OCI-LY1 (cell line): ENCODE results near the gene FSTL3.
"Not testable (repeated sequence)": the region's sequence is repeated elsewhere in the genome, so short reads cannot be mapped to it uniquely, and the experiment has no call there.

Experiments
- H2AFZ ChIP-seq: fragments of 200-600 bp; sonication (generic), shearing (Covaris generic); 2 replicates; pipeline ENCODE4 v1.6.0; 2014; ENCODE audit warnings: antibody characterized with exemption, mild to moderate bottlenecking, low read length
- H3F3A ChIP-seq: fragments of 200-600 bp; sonication (generic), shearing (Covaris generic); 2 replicates; pipeline ENCODE4 v1.6.0; 2014; ENCODE audit warnings: mild to moderate bottlenecking, antibody characterized with exemption, low read length, moderate library complexity; ENCODE audit not compliant: insufficient read depth
- H3K27ac ChIP-seq: fragments of 200-600 bp; sonication (generic); 2 replicates; pipeline ENCODE4 v1.5.1; 2014; ENCODE audit warnings: low read length, mixed run types, mild to moderate bottlenecking, low read depth; ENCODE audit not compliant: poor library complexity, severe bottlenecking
- H3K27me3 ChIP-seq: fragments of 200-600 bp; sonication (generic); 2 replicates; pipeline ENCODE4 v1.6.0; 2014; ENCODE audit warnings: antibody characterized with exemption, mild to moderate bottlenecking, low read length, moderate library complexity; ENCODE audit not compliant: insufficient read depth
- H3K36me3 ChIP-seq: fragments of 200-600 bp; sonication (generic); 2 replicates; pipeline ENCODE4 v1.6.1; 2014; ENCODE audit warnings: mild to moderate bottlenecking, antibody characterized with exemption, low read length, moderate library complexity, mixed read lengths; ENCODE audit not compliant: insufficient read depth
- H3K4me1 ChIP-seq: fragments of 200-600 bp; sonication (generic); 2 replicates; pipeline ENCODE4 v1.5.1; 2014; ENCODE audit warnings: mild to moderate bottlenecking, low read length, moderate library complexity; ENCODE audit not compliant: insufficient read depth, severe bottlenecking
- H3K4me2 ChIP-seq: fragments of 200-600 bp; sonication (generic), shearing (Covaris generic); 2 replicates; pipeline ENCODE4 v1.6.1; 2014; ENCODE audit warnings: low read length
- H3K4me3 ChIP-seq: fragments of 200-600 bp; sonication (generic); 2 replicates; pipeline ENCODE4 v1.5.1; 2014; ENCODE audit warnings: low read length, low read depth, mild to moderate bottlenecking, mixed read lengths; ENCODE audit not compliant: poor library complexity, severe bottlenecking
- H3K79me2 ChIP-seq: fragments of 200-600 bp; shearing (Covaris generic); 2 replicates; pipeline ENCODE4 v1.6.1; 2016; ENCODE audit warnings: mixed run types, low read length, mixed read lengths; ENCODE audit not compliant: insufficient read depth
- H3K9ac ChIP-seq: fragments of 200-600 bp; sonication (generic), shearing (Covaris generic); 2 replicates; pipeline ENCODE4 v1.6.1; 2014; ENCODE audit warnings: mild to moderate bottlenecking, low read length, mixed read lengths
- H3K9me2 ChIP-seq: fragments of 200-600 bp; sonication (generic), shearing (Covaris generic); 2 replicates; pipeline ENCODE4 v1.6.1; 2014; ENCODE audit warnings: low read depth, mild to moderate bottlenecking, low read length, mixed read lengths
- H3K9me3 ChIP-seq: fragments of 200-600 bp; shearing (Covaris generic); 2 replicates; pipeline ENCODE4 v1.6.1; 2014; ENCODE audit warnings: low read length, mixed read lengths
- H4K20me1 ChIP-seq: fragments of 200-600 bp; sonication (generic), shearing (Covaris generic); 2 replicates; pipeline ENCODE4 v1.6.0; 2016; ENCODE audit warnings: mild to moderate bottlenecking, low read length; ENCODE audit not compliant: insufficient read depth
- EZH2 ChIP-seq: fragments of 200-600 bp; sonication (generic), shearing (Covaris generic); IDR thresholded peaks from 2 replicates; pipeline ENCODE4 v1.8.0; 2017; ENCODE audit warnings: borderline replicate concordance, mixed run types, mild to moderate bottlenecking, antibody characterized with exemption, low read length, moderate library complexity, mixed read lengths
- TF ChIP-seq, protein P1 (sequence below): fragments of 200-600 bp; sonication (generic), shearing (Covaris generic); IDR thresholded peaks from 2 replicates; pipeline ENCODE4 v1.5.1; 2017; ENCODE audit warnings: mild to moderate bottlenecking, antibody characterized with exemption, low read length, moderate library complexity, mixed read lengths

The FSTL3 gene

DNA sequence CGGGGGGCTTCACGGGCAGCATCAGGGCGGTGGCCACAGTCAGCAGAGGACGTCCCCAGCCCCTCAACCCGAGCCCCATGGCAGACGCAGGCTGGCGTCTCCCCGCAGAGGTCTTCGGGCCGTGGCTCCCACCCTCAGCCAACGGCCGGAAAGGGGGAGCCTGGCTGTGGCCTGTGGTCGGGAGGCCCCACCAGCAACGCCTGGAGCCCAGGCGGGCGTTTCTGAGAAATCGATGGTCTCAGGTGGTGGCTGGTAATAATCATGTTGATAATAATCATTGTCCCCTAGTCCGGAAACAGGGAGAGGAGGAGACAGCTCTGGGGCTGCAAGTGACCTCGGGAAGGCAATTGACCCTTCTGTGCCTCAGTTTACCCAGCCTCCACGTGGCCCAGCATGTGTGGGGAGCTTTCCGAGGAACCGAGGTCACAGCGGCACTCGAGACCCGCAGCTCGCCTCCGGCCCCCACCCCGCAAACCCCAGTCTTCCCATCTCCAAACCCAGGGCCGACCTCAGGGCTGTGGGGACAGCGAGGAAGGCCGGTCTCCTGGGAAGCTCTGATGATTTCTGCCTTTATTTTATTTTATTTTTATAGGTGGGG lies 19.3 kb downstream of the FSTL3 start, which contains the start of gene PRSS57:
Gene PRSS57, minus strand, starts transcription at position 101 of the 598 bp plus-strand sequence. Its CDS starts 22 bp downstream, at position 79.
- Histone ChIP-seq H4K20me1 (no peaks in the 10 kb centered on the region), H3K9ac (no peak within 1 kb of the TSS), H3K4me2 (no peak within 1 kb of the TSS), H3K36me3 (no peaks in the 10 kb centered on the region), H2AFZ (no peak within 1 kb of the TSS), H3K9me2 (no peaks in the 10 kb centered on the region), H3K27ac (no peak within 1 kb of the TSS), H3K27me3 (peaks cover 3% of the 10 kb centered on the region; the same call in 1 of the 2 replicates), H3K9me3 (no peaks in the 10 kb centered on the region), H3K4me1 (no peaks in the 10 kb centered on the region), H3K79me2 (no peaks in the 10 kb centered on the region), H3K4me3 (no peak within 1 kb of the TSS), H3F3A (no peaks in the 10 kb centered on the region)
- TF ChIP-seq EZH2, result no peak
- TF ChIP-seq, protein P1, sequence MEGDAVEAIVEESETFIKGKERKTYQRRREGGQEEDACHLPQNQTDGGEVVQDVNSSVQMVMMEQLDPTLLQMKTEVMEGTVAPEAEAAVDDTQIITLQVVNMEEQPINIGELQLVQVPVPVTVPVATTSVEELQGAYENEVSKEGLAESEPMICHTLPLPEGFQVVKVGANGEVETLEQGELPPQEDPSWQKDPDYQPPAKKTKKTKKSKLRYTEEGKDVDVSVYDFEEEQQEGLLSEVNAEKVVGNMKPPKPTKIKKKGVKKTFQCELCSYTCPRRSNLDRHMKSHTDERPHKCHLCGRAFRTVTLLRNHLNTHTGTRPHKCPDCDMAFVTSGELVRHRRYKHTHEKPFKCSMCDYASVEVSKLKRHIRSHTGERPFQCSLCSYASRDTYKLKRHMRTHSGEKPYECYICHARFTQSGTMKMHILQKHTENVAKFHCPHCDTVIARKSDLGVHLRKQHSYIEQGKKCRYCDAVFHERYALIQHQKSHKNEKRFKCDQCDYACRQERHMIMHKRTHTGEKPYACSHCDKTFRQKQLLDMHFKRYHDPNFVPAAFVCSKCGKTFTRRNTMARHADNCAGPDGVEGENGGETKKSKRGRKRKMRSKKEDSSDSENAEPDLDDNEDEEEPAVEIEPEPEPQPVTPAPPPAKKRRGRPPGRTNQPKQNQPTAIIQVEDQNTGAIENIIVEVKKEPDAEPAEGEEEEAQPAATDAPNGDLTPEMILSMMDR, result no peak

GRCh38 chr19:698529-698928 lies 22.3 kb downstream of the FSTL3 start:
- not testable (repeated sequence) for H3K9me2 ChIP-seq, H3K9ac ChIP-seq, H3K4me2 ChIP-seq, H3K36me3 ChIP-seq, H2AFZ ChIP-seq, H3K79me2 ChIP-seq, H3K27ac ChIP-seq, H3K4me3 ChIP-seq, H3F3A ChIP-seq, H3K27me3 ChIP-seq, H4K20me1 ChIP-seq, H3K9me3 ChIP-seq, H3K4me1 ChIP-seq

DNA sequence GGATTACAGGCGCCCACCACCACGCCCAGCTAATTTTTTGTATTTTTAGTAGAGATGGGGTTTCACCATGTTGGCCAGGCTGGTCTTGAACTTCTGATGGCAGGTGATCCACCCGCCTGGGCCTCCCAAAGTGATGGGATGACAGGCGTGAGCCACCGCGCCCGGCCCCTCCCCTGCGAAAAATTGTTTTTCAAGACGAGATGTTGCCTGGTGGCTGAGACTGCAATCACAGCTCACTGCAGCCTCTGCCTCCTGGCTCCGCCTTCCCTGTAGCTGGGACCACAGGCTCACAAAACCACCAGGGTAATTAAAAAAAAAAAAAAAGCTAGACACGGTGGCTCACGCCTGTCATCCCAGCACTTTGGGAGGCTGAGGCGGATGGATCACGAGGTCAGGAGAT lies 23.7 kb downstream of the FSTL3 start:
- not testable (repeated sequence) for H3K4me3 ChIP-seq, H3K27me3 ChIP-seq, H3K79me2 ChIP-seq, H3K9ac ChIP-seq, H2AFZ ChIP-seq, H4K20me1 ChIP-seq, H3K4me1 ChIP-seq, H3K4me2 ChIP-seq, H3K9me3 ChIP-seq, H3K27ac ChIP-seq, H3F3A ChIP-seq, H3K9me2 ChIP-seq, H3K36me3 ChIP-seq

- H3K9me3 ChIP-seq, H4K20me1 ChIP-seq, H3K36me3 ChIP-seq, H3K4me3 ChIP-seq, H3K27ac ChIP-seq, H3K9me2 ChIP-seq, H3K27me3 ChIP-seq, H3K4me2 ChIP-seq, H3F3A ChIP-seq, H3K4me1 ChIP-seq, H3K9ac ChIP-seq, H3K79me2 ChIP-seq, H2AFZ ChIP-seq: not testable (repeated sequence)
Measured at GRCh38 chr19:702847-703246, 26.7 kb downstream of the FSTL3 start.

DNA sequence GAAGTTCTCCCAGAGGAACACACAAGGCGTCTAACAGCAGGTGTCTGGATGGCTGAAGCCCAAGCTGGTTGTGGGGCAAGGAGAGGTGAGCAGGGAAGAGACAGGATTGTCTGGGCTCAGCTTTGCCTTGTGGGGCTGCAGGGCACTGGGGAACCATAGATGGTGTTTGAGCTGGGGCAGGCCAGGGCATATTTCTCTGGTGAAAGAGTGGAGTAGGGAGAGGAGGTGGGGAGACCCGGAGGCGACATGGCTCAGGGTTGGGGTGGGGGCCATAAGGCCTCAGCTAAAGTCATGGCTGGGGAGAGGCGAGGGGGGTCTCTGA lies 27.1 kb downstream of the FSTL3 start:
- Histone ChIP-seq H2AFZ (no peak overlapping the region), H3K27me3 (no peaks in the 10 kb centered on the region; the same call in 1 of the 2 replicates), H3K79me2 (no peaks in the 10 kb centered on the region), H3K9me2 (no peaks in the 10 kb centered on the region), H3K4me1 (no peaks in the 10 kb centered on the region), H3F3A (no peaks in the 10 kb centered on the region), H3K27ac (no peak overlapping the region), H4K20me1 (no peaks in the 10 kb centered on the region), H3K4me2 (no peak overlapping the region), H3K4me3 (no peak overlapping the region), H3K9ac (no peak overlapping the region), H3K9me3 (no peaks in the 10 kb centered on the region), H3K36me3 (no peaks in the 10 kb centered on the region; the same call in 1 of the 2 replicates)
- no peak for TF ChIP-seq EZH2
- TF ChIP-seq, protein P1, result no peak
